Measurements from ENCODE around the gene PCDHB3. TPM values are rescaled to one million over a fixed set of nuclear protein-coding genes. Genes with fewer than 3 reads are reported as not detected.

PCDHB3 gene
- total RNA-seq, 3 donors from 2014 or later = 0.58 to 1.9 (median 0.90) TPM

Other genes starting within 250 kb of the PCDHB3 start
- gene PCDHA10, start 244.6 kb upstream of the PCDHB3 start, total RNA-seq = under 1 TPM; 0.27 to 0.47 (median 0.29) TPM
- under 1 TPM in 2 of 3 donors, not detected in 1; 0.19 to 0.58 TPM for gene PCDHA11, start 231.5 kb upstream of the PCDHB3 start, total RNA-seq
- gene PCDHA12, start 225.2 kb upstream of the PCDHB3 start, total RNA-seq = under 1 TPM in 2 of 3 donors, not detected in 1; 0.14 to 0.41 TPM
- gene PCDHA13, start 218.3 kb upstream of the PCDHB3 start, total RNA-seq = under 1 TPM in 2 of 3 donors, not detected in 1; 0.23 to 0.32 TPM
- under 1 TPM; 0.14 to 0.95 (median 0.24) TPM for gene PCDHAC1, start 174.2 kb upstream of the PCDHB3 start, total RNA-seq
- 1 to 10 TPM in 1 of 3 donors, under 1 TPM in 2; 0.31 to 1.3 (median 0.61) TPM for gene PCDHAC2, start 134.0 kb upstream of the PCDHB3 start, total RNA-seq
- gene PCDHB1, start 49.1 kb upstream of the PCDHB3 start, total RNA-seq = under 1 TPM in 1 of 3 donors, not detected in 2; 0.25 TPM
- gene PCDHB2, start 5.9 kb upstream of the PCDHB3 start, total RNA-seq = 1 to 10 TPM in 2 of 3 donors, under 1 TPM in 1; 0.82 to 5.5 (median 1.1) TPM
- gene PCDHB4, start 21.3 kb downstream of the PCDHB3 start, total RNA-seq = 1 to 10 TPM in 1 of 3 donors, under 1 TPM in 2; 0.35 to 3.4 (median 0.80) TPM
- 1 to 10 TPM in 1 of 3 donors, under 1 TPM in 2; 0.41 to 3.0 (median 0.60) TPM for gene PCDHB5, start 34.7 kb downstream of the PCDHB3 start, total RNA-seq
- under 1 TPM; 0.24 to 0.60 (median 0.29) TPM for gene PCDHB6, start 49.6 kb downstream of the PCDHB3 start, total RNA-seq
- 1 to 10 TPM in 1 of 3 donors, under 1 TPM in 1, not detected in 1; 0.55 to 2.5 TPM for gene PCDHB7, start 72.2 kb downstream of the PCDHB3 start, total RNA-seq
- 1 to 10 TPM in 1 of 3 donors, under 1 TPM in 2; 0.12 to 2.1 (median 0.72) TPM for gene PCDHB8, start 77.3 kb downstream of the PCDHB3 start, total RNA-seq
- gene PCDHB16, start 81.9 kb downstream of the PCDHB3 start, total RNA-seq = 1 to 10 TPM in 1 of 3 donors, under 1 TPM in 2; 0.49 to 3.4 (median 0.89) TPM
- 1 to 10 TPM in 1 of 3 donors, under 1 TPM in 2; 0.26 to 2.4 (median 0.70) TPM for gene PCDHB9, start 86.7 kb downstream of the PCDHB3 start, total RNA-seq
- 1 to 10 TPM in 1 of 3 donors, under 1 TPM in 2; 0.35 to 4.9 (median 0.60) TPM for gene PCDHB10, start 91.9 kb downstream of the PCDHB3 start, total RNA-seq
- 1 to 10 TPM in 2 of 3 donors, under 1 TPM in 1; 0.55 to 5.8 (median 1.3) TPM for gene PCDHB11, start 99.2 kb downstream of the PCDHB3 start, total RNA-seq
- gene PCDHB12, start 108.2 kb downstream of the PCDHB3 start, total RNA-seq = 1 to 10 TPM in 1 of 3 donors, under 1 TPM in 2; 0.52 to 3.9 (median 0.67) TPM
- gene PCDHB13, start 113.4 kb downstream of the PCDHB3 start, total RNA-seq = 1 to 10 TPM; 1.2 to 4.3 (median 1.9) TPM
- 1 to 10 TPM in 2 of 3 donors, under 1 TPM in 1; 0.98 to 6.1 (median 2.0) TPM for gene PCDHB14, start 122.9 kb downstream of the PCDHB3 start, total RNA-seq
- 1 to 10 TPM in 2 of 3 donors, under 1 TPM in 1; 0.69 to 4.3 (median 1.2) TPM for gene PCDHB15, start 144.9 kb downstream of the PCDHB3 start, total RNA-seq
- gene SLC25A2, start 203.6 kb downstream of the PCDHB3 start, total RNA-seq = 1 to 10 TPM; 1.2 to 1.7 (median 1.5) TPM
- 10 to 100 TPM; 52.6 to 70.4 (median 56.9) TPM for gene TAF7, start 220.3 kb downstream of the PCDHB3 start, total RNA-seq
- gene PCDHGA1, start 230.0 kb downstream of the PCDHB3 start, total RNA-seq = 1 to 10 TPM in 1 of 3 donors, under 1 TPM in 2; 0.35 to 1.6 (median 0.43) TPM
- gene PCDHGA2, start 238.3 kb downstream of the PCDHB3 start, total RNA-seq = 1 to 10 TPM in 1 of 3 donors, under 1 TPM in 2; 0.41 to 3.8 (median 0.51) TPM
- 1 to 10 TPM in 1 of 3 donors, under 1 TPM in 2; 0.24 to 2.2 (median 0.43) TPM for gene PCDHGA3, start 243.4 kb downstream of the PCDHB3 start, total RNA-seq
- 1 to 10 TPM; 1.0 to 4.1 (median 1.2) TPM for gene PCDHGB1, start 249.6 kb downstream of the PCDHB3 start, total RNA-seq

Measured in mucosa of descending colon (tissue), 3 donors.